ENCODE measurements around the gene PLCD3. TPM values are rescaled to one million over a fixed set of nuclear protein-coding genes. Genes with fewer than 3 reads are reported as not detected.

Gene PLCD3
- total RNA-seq, 1 experiment from 2014 or later: 88.5 TPM

GRCh38 chr17:45061606-45062205 is 70.6 kb downstream of the PLCD3 start:
- peaks cover 17% of the 10 kb centered on the region for H3K4me1 Mint-ChIP-seq (ENCODE audit: low read depth, unreplicated experiment)
- H3K4me1 ChIP-seq: peaks cover 16% of the 10 kb centered on the region
- CTCF ChIA-PET: interaction anchor here (0.5 to 2.1 kb wide), 8 partner anchors 12 to 286 kb away, joined by 3 to 15 read pairs (median 4); partner anchors contain the start of gene ACBD4
- peak overlapping the region; percentile 100 for H3K27ac Mint-ChIP-seq (ENCODE audit: unreplicated experiment)
- TSS peak; percentile 77 for BruUV-seq (replicated peaks)
- POLR2A ChIA-PET: interaction anchor here (0.5 to 1.6 kb wide), 11 partner anchors 10 to 163 kb away, joined by 3 to 16 read pairs (median 4); partner anchors contain the start of genes EFTUD2, HEXIM1 and KIF18B
- TF ChIP-seq, protein P1, sequence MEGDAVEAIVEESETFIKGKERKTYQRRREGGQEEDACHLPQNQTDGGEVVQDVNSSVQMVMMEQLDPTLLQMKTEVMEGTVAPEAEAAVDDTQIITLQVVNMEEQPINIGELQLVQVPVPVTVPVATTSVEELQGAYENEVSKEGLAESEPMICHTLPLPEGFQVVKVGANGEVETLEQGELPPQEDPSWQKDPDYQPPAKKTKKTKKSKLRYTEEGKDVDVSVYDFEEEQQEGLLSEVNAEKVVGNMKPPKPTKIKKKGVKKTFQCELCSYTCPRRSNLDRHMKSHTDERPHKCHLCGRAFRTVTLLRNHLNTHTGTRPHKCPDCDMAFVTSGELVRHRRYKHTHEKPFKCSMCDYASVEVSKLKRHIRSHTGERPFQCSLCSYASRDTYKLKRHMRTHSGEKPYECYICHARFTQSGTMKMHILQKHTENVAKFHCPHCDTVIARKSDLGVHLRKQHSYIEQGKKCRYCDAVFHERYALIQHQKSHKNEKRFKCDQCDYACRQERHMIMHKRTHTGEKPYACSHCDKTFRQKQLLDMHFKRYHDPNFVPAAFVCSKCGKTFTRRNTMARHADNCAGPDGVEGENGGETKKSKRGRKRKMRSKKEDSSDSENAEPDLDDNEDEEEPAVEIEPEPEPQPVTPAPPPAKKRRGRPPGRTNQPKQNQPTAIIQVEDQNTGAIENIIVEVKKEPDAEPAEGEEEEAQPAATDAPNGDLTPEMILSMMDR (IDR thresholded peaks at IDR 0.05; ENCODE audit: insufficient read depth in 1 of 2, low read depth in 1 of 2, low read length in 1 of 2, severe bottlenecking in 1 of 2, unreplicated experiment in 1 of 2): no peak
- H3K4me3 Mint-ChIP-seq (ENCODE audit: unreplicated experiment): peak overlapping the region; percentile 97
- H3K36me3 Mint-ChIP-seq (ENCODE audit: insufficient read depth, unreplicated experiment): peaks cover 32% of the 10 kb centered on the region
- no peaks in the 10 kb centered on the region for H3K27me3 ChIP-seq (replicated peaks; ENCODE audit: control insufficient read depth, insufficient read depth, low read length)
- no peaks in the 10 kb centered on the region for H3K27me3 Mint-ChIP-seq (ENCODE audit: insufficient read depth, unreplicated experiment)
- intact Hi-C loops (cut with micrococcal nuclease; ENCODE audit: unreplicated experiment): loop anchor here (1.0 kb wide), 1 partner anchor 10 kb away; the partner anchor contains the start of gene DCAKD
- H3K9me3 Mint-ChIP-seq (ENCODE audit: unreplicated experiment): no peaks in the 10 kb centered on the region
- no peaks in the 10 kb centered on the region for H3K36me3 ChIP-seq (ENCODE audit: control insufficient read depth, insufficient read depth, low read length)
- no peak for DNase-seq
- H3K4me3 ChIP-seq (ENCODE audit: low read depth, low read length): peak overlapping the region; percentile 92
- H3K9me3 ChIP-seq: no peaks in the 10 kb centered on the region

DNA sequence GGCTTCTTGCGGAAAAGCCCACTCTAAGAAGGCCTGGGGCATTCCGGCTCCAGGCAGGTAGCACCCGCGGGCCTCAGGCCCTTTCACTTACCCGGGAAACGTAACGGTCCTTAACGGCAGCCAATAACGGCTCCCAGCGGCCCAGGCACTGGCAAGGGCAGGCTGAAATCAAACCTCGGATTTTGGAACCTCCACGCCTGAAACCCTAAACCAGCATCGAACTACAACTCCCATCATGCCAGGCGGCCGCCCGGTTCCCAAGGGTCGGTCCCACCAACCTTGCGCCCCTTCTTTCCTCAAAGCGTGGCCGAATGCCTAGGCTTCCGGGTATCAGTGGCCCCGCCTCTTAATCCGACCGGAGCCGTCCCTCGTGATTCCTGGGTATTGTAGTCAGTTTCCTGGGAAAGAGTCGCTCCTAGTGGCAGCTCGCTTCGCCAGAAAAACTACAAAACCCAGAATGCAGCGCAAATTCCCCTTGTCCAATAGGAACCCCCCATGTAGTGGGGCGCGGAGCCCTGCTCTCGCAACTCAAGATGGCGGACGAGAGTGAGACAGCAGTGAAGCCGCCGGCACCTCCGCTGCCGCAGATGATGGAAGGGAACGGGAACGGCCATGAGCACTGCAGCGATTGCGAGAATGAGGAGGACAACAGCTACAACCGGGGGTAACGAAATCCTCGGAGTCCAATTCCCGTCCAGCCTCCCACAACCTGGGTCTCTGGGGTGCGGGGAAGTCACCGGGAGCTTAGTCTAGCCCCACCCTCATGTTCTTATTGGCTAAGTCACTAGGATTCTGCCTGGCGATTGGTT is 71.3 kb downstream of the PLCD3 start, which contains the start of gene NMT1:
Gene NMT1 (plus strand): TSS at position 521 of the 809 bp plus-strand sequence. CDS start 13 bp downstream, at position 534.
- Histone ChIP-seq H3K4me3 (ENCODE audit: low read depth, low read length) (peak within 1 kb of the TSS; percentile 92), H3K36me3 (ENCODE audit: control insufficient read depth, insufficient read depth, low read length) (no peaks in the 10 kb centered on the region), H3K9me3 (no peaks in the 10 kb centered on the region), H3K27me3 (replicated peaks; ENCODE audit: control insufficient read depth, insufficient read depth, low read length) (no peaks in the 10 kb centered on the region), H3K4me1 (peaks cover 16% of the 10 kb centered on the region)
- POLR2A ChIA-PET: interaction anchor here (0.5 to 1.6 kb wide), 19 partner anchors 9 to 286 kb away, joined by 3 to 16 read pairs (median 4); partner anchors contain the start of genes EFTUD2, HEXIM1, KIF18B and MAP3K14
- Mint-ChIP-seq H3K27ac (ENCODE audit: unreplicated experiment) (peak within 1 kb of the TSS; percentile 100), H3K4me3 (ENCODE audit: unreplicated experiment) (peak within 1 kb of the TSS; percentile 97), H3K4me1 (ENCODE audit: low read depth, unreplicated experiment) (peaks cover 17% of the 10 kb centered on the region), H3K9me3 (ENCODE audit: unreplicated experiment) (no peaks in the 10 kb centered on the region), H3K36me3 (ENCODE audit: insufficient read depth, unreplicated experiment) (peaks cover 32% of the 10 kb centered on the region), H3K27me3 (ENCODE audit: insufficient read depth, unreplicated experiment) (no peaks in the 10 kb centered on the region)
- no TSS peak for BruUV-seq (replicated peaks)
- intact Hi-C loops (cut with micrococcal nuclease; ENCODE audit: unreplicated experiment): loop anchor here (1.0 kb wide), 1 partner anchor 10 kb away; the partner anchor contains the start of gene DCAKD
- peak; percentile 98 to 99 for DNase-seq
- CTCF ChIA-PET: interaction anchor here (0.5 to 2.1 kb wide), 8 partner anchors 12 to 285 kb away, joined by 3 to 15 read pairs (median 4); partner anchors contain the start of gene ACBD4
- TF ChIP-seq, protein P1 (IDR thresholded peaks at IDR 0.05; ENCODE audit: insufficient read depth in 1 of 2, low read depth in 1 of 2, low read length in 1 of 2, severe bottlenecking in 1 of 2, unreplicated experiment in 1 of 2): no peak

DNA sequence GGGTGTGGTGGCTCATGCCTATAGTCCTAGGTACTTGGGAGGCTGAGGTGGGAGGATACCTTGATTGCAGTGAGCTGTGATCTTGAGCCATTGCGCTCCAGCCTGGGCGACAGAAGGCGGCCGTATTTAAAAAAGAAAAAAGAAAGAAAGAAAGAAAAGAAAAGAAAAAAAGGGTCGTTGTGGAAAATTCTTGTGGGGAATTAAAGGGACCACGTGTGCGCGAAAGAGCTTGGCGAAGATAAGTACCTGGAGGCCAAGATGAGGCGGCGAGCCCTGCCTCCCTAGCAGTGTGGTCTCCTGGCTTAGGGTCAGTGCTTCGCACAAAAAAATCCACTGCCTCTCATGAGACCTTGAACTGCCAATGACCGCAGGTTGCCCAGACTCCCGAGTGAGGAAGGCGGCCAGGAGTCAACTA is 71.9 kb downstream of the PLCD3 start:
- no peaks in the 10 kb centered on the region for H3K9me3 ChIP-seq
- H3K36me3 ChIP-seq (ENCODE audit: control insufficient read depth, insufficient read depth, low read length): no peaks in the 10 kb centered on the region
- H3K4me3 ChIP-seq (ENCODE audit: low read depth, low read length): peak overlapping the region; percentile 41
- TF ChIP-seq, protein P1 (IDR thresholded peaks at IDR 0.05; ENCODE audit: insufficient read depth in 1 of 2, low read depth in 1 of 2, low read length in 1 of 2, severe bottlenecking in 1 of 2, unreplicated experiment in 1 of 2): no peak
- intact Hi-C loops (cut with micrococcal nuclease; ENCODE audit: unreplicated experiment): no loop called here
- H3K9me3 Mint-ChIP-seq (ENCODE audit: unreplicated experiment): no peaks in the 10 kb centered on the region
- H3K4me1 Mint-ChIP-seq (ENCODE audit: low read depth, unreplicated experiment): peaks cover 17% of the 10 kb centered on the region
- no peaks in the 10 kb centered on the region for H3K27me3 Mint-ChIP-seq (ENCODE audit: insufficient read depth, unreplicated experiment)
- peak overlapping the region; percentile 100 for H3K27ac Mint-ChIP-seq (ENCODE audit: unreplicated experiment)
- peak overlapping the region; percentile 97 for H3K4me3 Mint-ChIP-seq (ENCODE audit: unreplicated experiment)
- no peak for DNase-seq
- peaks cover 32% of the 10 kb centered on the region for H3K36me3 Mint-ChIP-seq (ENCODE audit: insufficient read depth, unreplicated experiment)
- BruUV-seq (replicated peaks): TSS peak; percentile 89
- peaks cover 16% of the 10 kb centered on the region for H3K4me1 ChIP-seq
- ChIA-PET POLR2A (interaction anchor here (0.6 to 1.6 kb wide), 13 partner anchors 10 to 285 kb away, joined by 3 to 16 read pairs (median 4); partner anchors contain the start of genes HEXIM1, KIF18B and MAP3K14), CTCF (interaction anchor here (0.9 to 2.1 kb wide), 5 partner anchors 11 to 89 kb away, joined by 3 to 15 read pairs (median 4); partner anchors contain the start of gene ACBD4)
- no peaks in the 10 kb centered on the region for H3K27me3 ChIP-seq (replicated peaks; ENCODE audit: control insufficient read depth, insufficient read depth, low read length)
